SKM-1 treated with dmso at 0.1 percent for 144 hours (cell line): ENCODE results near the gene KRTAP3-3.
"Not testable (repeated sequence)": the region's sequence is repeated elsewhere in the genome, so short reads cannot be mapped to it uniquely, and the experiment has no call there.

ENCODE experiments used
- DNase-seq: peaks from one replicate; lab custom pipeline; 2025; ENCODE audit not compliant: unreplicated experiment; lab: John Stamatoyannopoulos, UW

KRTAP3-3 gene

DNA sequence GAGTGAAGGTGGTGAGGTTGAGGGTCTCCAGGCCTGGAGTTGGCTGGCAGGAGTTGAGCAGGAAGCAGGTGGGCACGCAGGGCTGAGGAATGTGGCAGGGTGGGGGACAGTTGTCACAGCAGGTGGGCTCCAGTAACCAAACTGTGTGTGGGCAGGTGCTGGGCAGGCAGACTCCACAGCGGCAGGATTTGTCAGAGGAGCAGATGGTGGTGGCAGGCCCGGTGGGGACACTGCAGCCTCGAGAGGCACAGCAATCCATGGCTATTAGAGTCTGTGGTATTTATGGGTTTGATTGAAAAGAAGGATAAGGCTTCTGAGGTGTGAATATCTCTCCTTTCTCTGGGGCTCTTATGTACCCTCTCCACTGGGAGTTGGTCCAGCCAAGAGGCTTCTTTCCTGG, at the start of gene KRTAP3-3:
Gene KRTAP3-3 (minus strand): TSS at position 326 of the 400 bp plus-strand sequence. CDS start 67 bp downstream, at position 259.
- no peak for DNase-seq

DNA sequence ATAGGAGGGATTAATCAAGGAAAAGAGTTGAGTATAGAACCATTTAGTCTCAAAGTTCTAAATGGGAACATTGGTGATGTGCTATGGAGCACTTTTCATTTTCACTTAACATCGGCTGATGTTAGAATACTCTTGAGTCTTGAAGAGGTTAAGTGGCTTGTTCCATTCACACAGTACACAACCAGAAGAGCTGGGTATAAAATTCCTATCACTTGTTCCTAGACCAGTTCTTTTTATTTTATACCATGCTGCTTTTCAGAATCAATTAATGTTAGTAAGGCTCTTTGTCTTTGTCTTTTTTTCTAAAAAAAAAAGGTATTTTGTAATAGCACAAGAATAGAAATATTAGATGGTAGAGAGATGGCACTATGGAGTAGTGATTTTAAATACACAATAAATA, 49.0 kb upstream of the KRTAP3-3 start:
- DNase-seq: no peak

DNA sequence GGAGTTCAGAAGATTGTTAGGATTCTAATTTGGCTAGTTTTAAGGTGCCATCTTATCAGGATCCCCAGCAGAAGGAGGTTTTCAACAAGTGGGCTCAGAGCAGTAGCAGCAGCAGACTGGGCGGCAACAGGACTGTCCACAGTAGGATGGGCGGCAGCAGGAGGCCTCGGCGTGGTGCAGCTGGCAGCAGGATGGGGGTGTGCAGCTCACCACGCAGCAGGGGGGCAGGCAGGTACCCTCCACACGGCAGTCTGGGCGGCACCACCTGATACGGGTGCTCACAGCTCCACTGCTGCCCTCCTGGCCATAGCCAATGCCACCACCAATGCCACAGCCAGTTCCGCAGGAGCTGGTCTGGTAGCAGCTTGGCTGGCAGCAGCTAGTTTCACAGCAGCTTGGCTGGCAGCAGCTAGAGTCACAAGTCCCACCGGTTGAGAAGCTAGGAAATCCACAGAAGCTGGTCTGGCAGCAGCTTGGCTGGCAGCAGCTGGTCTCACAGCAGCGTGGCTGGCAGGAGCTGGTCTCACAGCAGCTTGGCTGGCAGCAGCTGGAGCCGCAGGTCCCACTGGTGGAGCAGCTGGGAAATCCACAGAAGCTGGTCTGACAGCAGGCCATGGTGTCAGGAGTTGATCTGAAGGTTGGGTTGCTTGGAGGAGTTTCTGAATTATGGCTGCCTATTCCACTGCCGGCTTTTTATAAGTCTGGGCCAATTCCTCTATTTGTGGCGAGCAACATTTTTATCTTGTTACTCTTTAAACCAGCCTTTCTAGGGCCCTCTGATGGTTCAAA, 47.0 kb upstream of the KRTAP3-3 start, which contains the start of gene KRTAP1-1:
Gene KRTAP1-1 (minus strand): TSS at position 668 of the 789 bp plus-strand sequence. CDS start 53 bp downstream, at position 615.
- not testable (repeated sequence) for DNase-seq

DNA sequence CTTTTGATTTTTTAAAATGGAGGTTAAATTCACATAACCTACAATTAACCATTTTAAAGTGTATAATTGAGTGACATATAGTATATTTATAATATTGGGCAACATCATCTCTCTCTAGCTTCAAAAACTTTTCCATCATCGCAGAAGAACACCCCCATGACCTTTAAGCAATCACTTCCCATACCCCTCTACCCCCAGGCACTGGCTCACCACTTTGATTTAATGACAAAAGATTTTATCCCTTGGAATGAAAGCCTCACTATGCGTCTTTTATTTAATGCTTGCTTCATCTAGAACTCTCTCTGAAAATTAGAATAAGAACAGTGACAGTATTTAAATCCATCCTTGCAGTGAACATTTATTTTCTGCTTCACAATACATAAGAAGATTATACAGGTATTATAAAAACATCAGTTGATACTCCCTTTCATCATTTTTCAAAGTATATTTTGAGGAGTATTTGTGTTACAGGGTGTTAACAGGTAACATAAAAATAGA, 43.9 kb upstream of the KRTAP3-3 start:
- no peak for DNase-seq

DNA sequence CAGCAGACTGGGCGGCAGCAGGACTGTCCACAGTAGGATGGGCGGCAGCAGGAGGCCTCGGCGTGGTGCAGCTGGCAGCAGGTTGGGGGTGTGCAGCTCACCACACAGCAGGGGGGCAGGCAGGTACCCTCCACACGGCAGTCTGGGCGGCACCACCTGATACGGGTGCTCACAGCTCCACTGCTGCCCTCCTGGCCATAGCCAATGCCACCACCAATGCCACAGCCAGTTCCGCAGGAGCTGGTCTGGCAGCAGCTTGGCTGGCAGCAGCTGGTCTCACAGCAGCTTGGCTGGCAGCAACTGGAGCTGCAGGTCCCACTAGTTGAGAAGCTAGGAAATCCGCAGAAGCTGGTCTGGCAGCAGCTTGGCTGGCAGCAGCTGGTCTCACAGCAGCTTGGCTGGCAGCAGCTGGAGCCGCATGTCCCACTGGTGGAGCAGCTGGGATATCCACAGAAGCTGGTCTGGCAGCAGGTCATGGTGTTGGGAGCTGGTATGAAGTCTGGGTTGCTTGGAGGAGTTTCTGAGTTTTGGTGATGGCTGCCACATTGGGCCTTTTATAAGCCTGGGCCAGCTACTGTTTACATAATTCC, 40.5 kb upstream of the KRTAP3-3 start, which contains the start of gene KRTAP1-3:
Gene KRTAP1-3 (minus strand): TSS at position 529 of the 590 bp plus-strand sequence. CDS start 53 bp downstream, at position 476.
- DNase-seq: not testable (repeated sequence)

- no peak for DNase-seq
These were observed 35.8 kb upstream of the KRTAP3-3 start, which contains the start of gene KRTAP1-4 for GRCh38 chr17:41029633-41030245. TSS of gene KRTAP1-4 (minus strand) at chr17:41030195. CDS start at chr17:41030078, 117 bp downstream.

- DNase-seq: no peak
These were observed 32.9 kb upstream of the KRTAP3-3 start, which contains the start of gene KRTAP1-5 for GRCh38 chr17:41026715-41027471. TSS of gene KRTAP1-5 (minus strand) at chr17:41027208. CDS start at chr17:41027155, 53 bp downstream.

DNA sequence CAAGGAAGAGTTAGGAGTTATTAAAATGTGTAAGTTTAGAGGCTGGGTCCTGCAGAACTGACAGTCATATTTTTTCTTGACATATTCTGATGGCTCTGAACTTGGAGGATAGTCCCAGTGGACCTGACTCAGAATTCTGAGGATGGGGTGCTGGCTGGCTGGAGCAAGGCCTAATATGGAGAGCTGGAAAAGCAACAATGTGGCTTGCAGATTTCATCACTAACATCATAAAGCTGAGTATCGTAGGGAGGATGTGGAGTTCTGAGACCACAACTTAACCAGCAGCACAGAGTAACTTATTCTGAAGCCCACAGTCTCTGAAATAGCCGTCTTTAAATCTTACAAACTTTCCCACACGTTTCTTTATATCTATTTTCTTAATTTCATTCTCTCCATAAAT, 30.7 kb upstream of the KRTAP3-3 start:
- DNase-seq: no peak

GRCh38 chr17:41020336-41020735, 26.4 kb upstream of the KRTAP3-3 start:
- no peak for DNase-seq

GRCh38 chr17:41019415-41019814, 25.5 kb upstream of the KRTAP3-3 start:
- DNase-seq: no peak

GRCh38 chr17:41018541-41018940, 24.6 kb upstream of the KRTAP3-3 start:
- DNase-seq: no peak

DNA sequence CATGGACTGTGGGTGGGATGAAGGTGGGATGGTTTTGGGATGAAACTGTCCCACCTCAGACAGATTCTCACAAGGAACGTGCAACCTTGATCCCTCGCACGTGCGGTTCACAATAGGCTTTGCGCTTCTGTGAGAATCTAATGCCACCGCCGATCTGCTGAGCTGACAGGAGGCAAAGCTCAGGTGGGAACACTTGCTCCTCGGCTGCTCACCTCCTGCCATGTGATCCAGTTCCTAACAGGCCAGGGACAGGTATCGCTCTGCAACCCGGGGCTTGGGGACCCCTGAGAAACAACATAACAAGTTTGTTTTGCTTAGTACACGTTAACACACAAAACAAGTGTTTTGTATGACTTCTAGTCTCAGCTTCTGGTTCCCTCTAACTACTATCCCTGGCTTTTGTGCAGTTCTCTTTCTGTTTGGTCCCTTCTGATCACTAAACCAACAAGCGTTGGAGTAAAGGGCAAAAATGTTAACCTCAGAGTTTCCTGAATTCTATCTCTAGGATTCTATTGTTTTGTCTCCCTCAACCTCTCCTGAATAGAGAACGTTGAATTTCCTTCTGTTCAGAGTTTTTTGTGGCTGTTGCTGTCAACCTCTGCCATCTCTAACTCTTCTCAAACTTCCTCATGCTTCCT, 22.7 kb upstream of the KRTAP3-3 start:
- DNase-seq: no peak

GRCh38 chr17:41015454-41015853, 21.5 kb upstream of the KRTAP3-3 start:
- no peak for DNase-seq

DNA sequence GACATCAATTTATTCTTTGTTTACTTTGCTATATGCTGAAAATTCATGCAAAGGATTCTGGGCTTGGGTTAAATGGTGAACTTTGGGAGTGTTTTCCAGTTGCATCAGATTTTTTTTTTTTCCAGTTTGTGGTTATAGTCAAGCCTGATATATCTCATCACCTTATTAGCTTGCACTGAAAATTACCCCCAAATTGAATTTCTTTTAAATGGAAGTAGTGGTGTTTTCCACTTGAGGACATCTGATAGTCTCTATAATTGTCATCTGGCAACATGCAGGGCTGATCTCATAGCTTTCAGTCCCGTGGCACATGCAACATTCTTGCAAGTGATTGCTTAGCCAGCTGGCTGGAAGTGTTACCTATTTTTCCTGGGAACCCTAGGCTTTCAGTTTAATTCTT, 19.6 kb upstream of the KRTAP3-3 start:
- no peak for DNase-seq

- no peak for DNase-seq
These were observed 19.2 kb upstream of the KRTAP3-3 start for GRCh38 chr17:41013181-41013580.

DNA sequence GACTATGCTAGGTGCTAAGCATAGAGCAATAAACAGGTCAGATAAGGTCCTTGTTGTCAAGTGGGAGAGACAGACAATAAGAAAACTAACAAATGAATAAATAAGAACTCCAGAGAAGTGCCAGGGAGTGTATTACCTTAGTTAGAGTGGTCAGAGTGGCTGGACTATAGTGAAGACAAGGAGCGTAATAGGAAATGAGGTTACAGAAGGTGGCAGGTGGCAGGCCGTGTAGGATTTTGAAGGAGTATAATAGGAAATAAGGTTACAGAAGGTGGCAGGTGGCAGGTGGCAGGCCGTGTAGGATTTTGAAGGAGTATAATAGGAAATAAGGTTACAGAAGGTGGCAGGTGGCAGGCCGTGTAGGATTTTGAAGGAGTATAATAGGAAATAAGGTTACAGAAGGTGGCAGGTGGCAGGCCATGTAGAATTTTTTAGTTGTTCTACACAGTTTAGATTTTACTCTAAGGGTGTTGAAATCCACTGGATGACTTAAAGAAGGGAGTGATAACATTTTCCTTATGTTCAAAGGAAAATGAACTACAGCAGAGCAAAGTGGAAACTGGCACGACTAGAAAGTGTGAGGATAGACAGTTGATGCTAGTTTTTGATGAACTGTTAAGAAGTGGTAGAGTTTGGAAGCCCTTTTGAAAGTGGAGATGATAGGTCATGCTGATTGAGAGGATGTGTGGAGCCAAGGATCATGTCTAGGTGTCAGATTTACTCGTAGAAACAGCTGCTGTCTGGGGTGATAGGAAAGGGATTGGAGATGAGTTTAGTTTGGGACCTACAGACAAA, 18.6 kb upstream of the KRTAP3-3 start:
- DNase-seq: no peak

DNA sequence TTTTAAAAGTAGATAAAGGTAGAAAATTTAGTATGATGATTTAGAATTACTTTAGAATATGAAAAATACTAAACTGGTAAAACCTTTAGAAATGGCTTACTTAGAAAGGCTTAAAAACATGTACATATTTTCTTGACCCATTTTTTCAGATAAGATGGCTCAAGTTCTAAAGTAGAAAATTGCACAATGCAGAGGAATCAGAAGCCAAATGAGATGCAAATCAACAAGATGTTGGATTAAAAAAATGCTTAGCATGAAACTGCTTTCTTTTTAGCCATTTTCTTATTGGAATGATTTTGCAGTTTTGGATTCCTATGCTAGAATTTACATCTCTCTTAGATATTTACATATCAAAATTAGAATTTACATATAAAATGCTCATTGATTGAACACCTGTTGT, 16.5 kb upstream of the KRTAP3-3 start:
- no peak for DNase-seq

DNA sequence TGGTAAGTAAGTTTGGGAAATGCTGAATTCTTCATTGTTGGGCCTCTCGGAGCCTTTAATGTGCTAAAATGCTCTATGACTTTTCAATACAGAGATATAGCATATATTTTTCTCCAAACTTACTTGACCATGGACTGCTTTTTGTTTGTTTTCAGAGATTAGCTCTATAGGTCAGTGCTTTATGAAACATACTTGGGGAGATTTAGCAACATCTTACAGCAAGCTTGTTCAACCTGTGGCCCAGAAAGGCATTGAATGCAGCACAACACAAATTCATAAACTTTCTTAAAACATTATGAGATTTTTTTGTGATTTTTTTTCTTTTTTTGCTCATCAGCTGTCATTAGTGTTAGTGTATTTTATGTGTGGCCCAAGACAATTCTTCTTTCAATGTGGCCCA, 16.0 kb upstream of the KRTAP3-3 start:
- no peak for DNase-seq

DNA sequence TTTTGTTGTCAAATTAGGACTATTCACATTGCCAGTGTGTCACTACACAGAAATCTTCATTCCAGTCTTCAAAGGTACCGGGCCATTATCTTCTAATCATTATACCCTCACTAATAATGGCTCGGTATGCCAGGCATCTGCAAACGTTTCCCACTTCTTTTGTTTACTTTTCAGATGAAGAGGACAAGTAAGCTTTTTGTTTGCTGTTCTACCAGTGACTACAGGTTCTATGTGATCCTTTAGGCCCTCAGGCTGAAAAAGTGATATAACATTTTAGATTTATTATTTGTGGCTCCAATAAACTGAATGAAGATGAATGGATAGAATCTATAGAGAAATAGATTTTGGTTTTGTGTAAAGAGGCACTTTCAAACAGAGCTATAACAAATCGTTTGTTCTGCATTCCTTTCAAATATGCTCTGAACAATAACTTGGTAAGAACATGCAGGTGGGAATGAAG, 15.4 kb upstream of the KRTAP3-3 start:
- DNase-seq: no peak
